C4-2B (cell line): Measurements from ENCODE around the gene KRT25.

Experiments used
- ZFX ChIP-seq: fragments of 450-650 bp; IDR thresholded peaks from 2 replicates; pipeline ENCODE4 v1.6.1; 2017
- TF ChIP-seq, protein P1 (sequence below): fragments of 450-650 bp; conservative IDR thresholded peaks from 2 replicates; pipeline ENCODE4 v1.5.1; 2017; ENCODE audit warnings: mild to moderate bottlenecking

DNA sequence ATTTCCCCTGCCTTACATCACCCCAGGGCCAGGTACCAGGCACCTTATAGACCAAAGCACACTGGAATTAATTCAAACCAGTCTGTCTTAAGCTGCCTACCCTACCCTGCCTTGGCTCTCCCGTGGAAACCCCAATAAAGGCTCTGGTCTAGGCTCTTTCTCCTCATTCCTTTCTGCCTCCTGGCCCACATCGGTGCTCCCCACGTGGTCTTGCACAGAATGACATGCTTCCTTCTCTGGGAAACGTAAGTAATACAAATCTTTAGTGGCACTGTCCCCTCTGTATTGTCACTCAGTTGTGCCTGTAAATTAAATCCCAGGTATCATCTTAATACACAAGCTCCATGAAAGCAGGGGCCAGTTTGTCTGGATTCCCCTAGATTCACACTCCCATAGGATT lies 16.6 kb downstream of the KRT25 start:
- TF ChIP-seq, protein P1, sequence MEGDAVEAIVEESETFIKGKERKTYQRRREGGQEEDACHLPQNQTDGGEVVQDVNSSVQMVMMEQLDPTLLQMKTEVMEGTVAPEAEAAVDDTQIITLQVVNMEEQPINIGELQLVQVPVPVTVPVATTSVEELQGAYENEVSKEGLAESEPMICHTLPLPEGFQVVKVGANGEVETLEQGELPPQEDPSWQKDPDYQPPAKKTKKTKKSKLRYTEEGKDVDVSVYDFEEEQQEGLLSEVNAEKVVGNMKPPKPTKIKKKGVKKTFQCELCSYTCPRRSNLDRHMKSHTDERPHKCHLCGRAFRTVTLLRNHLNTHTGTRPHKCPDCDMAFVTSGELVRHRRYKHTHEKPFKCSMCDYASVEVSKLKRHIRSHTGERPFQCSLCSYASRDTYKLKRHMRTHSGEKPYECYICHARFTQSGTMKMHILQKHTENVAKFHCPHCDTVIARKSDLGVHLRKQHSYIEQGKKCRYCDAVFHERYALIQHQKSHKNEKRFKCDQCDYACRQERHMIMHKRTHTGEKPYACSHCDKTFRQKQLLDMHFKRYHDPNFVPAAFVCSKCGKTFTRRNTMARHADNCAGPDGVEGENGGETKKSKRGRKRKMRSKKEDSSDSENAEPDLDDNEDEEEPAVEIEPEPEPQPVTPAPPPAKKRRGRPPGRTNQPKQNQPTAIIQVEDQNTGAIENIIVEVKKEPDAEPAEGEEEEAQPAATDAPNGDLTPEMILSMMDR: no peak
- TF ChIP-seq ZFX: no peak
